ENCODE results near the gene FMN1.

- TF ChIP-seq CTCF (IDR thresholded peaks at IDR 0.05) (no peak), POLR2A (IDR thresholded peaks at IDR 0.05) (no peak)
Measured at GRCh38 chr15:32855942-32856341, 338.6 kb downstream of the FMN1 start.

Measured in esophagus squamous epithelium (tissue), 4 donors.